ENCODE measurements around the gene RAP1GAP. TPM values are rescaled to one million over a fixed set of nuclear protein-coding genes. Genes with fewer than 3 reads are reported as not detected.

The RAP1GAP gene
- total RNA-seq, 1 experiment from 2014 or later = 30.2 TPM

DNA sequence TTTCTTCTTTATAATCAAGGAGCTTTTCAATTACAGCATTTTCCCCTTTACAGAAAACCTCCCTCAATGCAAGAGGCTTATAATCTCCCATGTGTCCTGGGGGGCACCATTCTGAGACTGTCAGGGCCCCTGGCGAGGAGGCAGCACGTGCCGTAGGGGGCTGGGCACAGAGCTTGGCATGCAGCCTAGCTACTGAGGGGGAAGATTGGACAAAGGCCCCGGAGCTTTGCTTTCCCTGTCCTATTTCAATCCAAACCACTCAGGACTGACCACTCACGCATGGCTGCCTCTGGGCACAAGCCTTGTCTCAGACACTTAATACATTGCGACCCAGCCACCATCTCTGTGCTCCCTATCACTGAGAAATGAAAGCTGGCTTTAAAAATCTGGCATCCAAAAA, 2.8 kb upstream of the RAP1GAP start:
- Histone ChIP-seq H3K27ac (no peak overlapping the region), H4K20me1 (ENCODE audit: insufficient read depth) (no peaks in the 10 kb centered on the region), H3K9me3 (ENCODE audit: insufficient read depth, low read depth) (no peaks in the 10 kb centered on the region), H3K4me3 (no peak overlapping the region), H3K36me3 (ENCODE audit: low read depth) (no peaks in the 10 kb centered on the region), H3K4me1 (replicated peaks; ENCODE audit: insufficient read depth) (peaks cover 24% of the 10 kb centered on the region), H3K4me2 (no peak overlapping the region), H3K9me2 (ENCODE audit: insufficient read depth) (no peaks in the 10 kb centered on the region), H3F3A (ENCODE audit: insufficient read depth, low read depth) (peaks cover 16% of the 10 kb centered on the region; the same call in 1 of the 2 replicates), H3K27me3 (ENCODE audit: insufficient read depth, low read depth) (no peaks in the 10 kb centered on the region), H3K79me2 (ENCODE audit: low read depth) (no peaks in the 10 kb centered on the region), H2AFZ (no peak overlapping the region)
- no TSS peak for BruUV-seq (replicated peaks)
- intact Hi-C loops (cut with micrococcal nuclease; ENCODE audit: unreplicated experiment) = no loop called here
- POLR2A ChIA-PET (ENCODE audit: unreplicated experiment) = no interaction called here
- no peak for TF ChIP-seq EZH2 (IDR thresholded peaks at IDR 0.05; ENCODE audit: low read depth)
- TF ChIP-seq, protein P1, sequence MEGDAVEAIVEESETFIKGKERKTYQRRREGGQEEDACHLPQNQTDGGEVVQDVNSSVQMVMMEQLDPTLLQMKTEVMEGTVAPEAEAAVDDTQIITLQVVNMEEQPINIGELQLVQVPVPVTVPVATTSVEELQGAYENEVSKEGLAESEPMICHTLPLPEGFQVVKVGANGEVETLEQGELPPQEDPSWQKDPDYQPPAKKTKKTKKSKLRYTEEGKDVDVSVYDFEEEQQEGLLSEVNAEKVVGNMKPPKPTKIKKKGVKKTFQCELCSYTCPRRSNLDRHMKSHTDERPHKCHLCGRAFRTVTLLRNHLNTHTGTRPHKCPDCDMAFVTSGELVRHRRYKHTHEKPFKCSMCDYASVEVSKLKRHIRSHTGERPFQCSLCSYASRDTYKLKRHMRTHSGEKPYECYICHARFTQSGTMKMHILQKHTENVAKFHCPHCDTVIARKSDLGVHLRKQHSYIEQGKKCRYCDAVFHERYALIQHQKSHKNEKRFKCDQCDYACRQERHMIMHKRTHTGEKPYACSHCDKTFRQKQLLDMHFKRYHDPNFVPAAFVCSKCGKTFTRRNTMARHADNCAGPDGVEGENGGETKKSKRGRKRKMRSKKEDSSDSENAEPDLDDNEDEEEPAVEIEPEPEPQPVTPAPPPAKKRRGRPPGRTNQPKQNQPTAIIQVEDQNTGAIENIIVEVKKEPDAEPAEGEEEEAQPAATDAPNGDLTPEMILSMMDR (conservative IDR thresholded peaks at IDR 0.05) = no peak
- DNase-seq = no peak
- CTCF ChIA-PET = no interaction called here

- Histone ChIP-seq H4K20me1 (ENCODE audit: insufficient read depth) (no peaks in the 10 kb centered on the region), H3K4me1 (replicated peaks; ENCODE audit: insufficient read depth) (peaks cover 18% of the 10 kb centered on the region), H3K9me2 (ENCODE audit: insufficient read depth) (no peaks in the 10 kb centered on the region), H3K4me2 (no peak overlapping the region), H3K4me3 (no peak overlapping the region), H3K27me3 (ENCODE audit: insufficient read depth, low read depth) (no peaks in the 10 kb centered on the region), H3K9me3 (ENCODE audit: insufficient read depth, low read depth) (no peaks in the 10 kb centered on the region), H3K27ac (no peak overlapping the region), H3K36me3 (ENCODE audit: low read depth) (no peaks in the 10 kb centered on the region), H2AFZ (no peak overlapping the region), H3F3A (ENCODE audit: insufficient read depth, low read depth) (peaks cover 9% of the 10 kb centered on the region; the same call in 1 of the 2 replicates), H3K79me2 (ENCODE audit: low read depth) (no peaks in the 10 kb centered on the region)
- no peak for DNase-seq
- intact Hi-C loops (cut with micrococcal nuclease; ENCODE audit: unreplicated experiment) = no loop called here
- ChIA-PET POLR2A (ENCODE audit: unreplicated experiment) (no interaction called here), CTCF (no interaction called here)
- BruUV-seq (replicated peaks) = no TSS peak
- TF ChIP-seq, protein P1 (conservative IDR thresholded peaks at IDR 0.05) = no peak
- TF ChIP-seq EZH2 (IDR thresholded peaks at IDR 0.05; ENCODE audit: low read depth) = no peak
Measured at GRCh38 chr1:21670956-21671902, 2.1 kb upstream of the RAP1GAP start.

DNA sequence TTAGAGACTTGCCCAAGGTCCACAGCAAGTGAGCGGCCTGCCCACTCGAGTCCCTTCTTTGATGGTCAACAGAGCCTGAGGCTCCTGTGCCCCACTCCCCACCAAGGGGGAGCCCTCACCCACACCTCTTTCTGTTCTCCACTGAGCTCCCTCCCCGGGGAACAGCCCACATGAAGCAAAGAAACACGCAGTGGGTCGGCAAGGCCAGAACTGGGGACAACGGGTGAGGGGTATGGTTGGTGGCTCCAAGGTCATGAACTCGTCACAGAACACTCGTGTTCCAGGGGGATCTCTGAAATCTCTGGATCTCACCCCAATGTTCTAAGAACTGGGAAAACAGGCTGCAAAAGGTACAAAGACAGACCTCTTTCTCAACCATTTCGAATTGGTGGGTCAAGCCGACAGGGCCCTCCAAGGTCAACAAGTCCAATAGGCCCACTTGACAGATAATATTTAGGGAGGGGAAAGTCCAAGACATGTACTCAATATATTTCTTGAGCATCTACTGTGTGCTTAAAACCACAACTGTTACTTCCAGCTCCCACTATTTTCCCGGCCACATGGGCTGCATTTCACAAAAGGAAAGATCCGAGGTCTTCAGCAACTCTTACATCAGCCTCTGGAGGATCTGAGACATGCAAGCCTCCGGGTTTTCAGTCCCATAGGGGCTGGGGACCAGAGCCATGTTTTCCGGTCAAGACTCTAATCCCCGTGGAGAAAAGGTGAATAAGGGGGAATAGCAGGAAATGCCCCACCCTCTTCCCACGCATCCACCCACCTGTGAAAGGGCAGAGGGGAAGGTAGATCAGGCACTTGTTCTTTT, 1.1 kb upstream of the RAP1GAP start:
- ChIA-PET POLR2A (ENCODE audit: unreplicated experiment) (no interaction called here), CTCF (no interaction called here)
- intact Hi-C loops (cut with micrococcal nuclease; ENCODE audit: unreplicated experiment) = no loop called here
- no peaks in the 10 kb centered on the region for H4K20me1 ChIP-seq (ENCODE audit: insufficient read depth)
- TF ChIP-seq, protein P1 (conservative IDR thresholded peaks at IDR 0.05) = no peak
- no peak for TF ChIP-seq EZH2 (IDR thresholded peaks at IDR 0.05; ENCODE audit: low read depth)
- no peak overlapping the region for H3K4me3 ChIP-seq
- H3K36me3 ChIP-seq (ENCODE audit: low read depth) = no peaks in the 10 kb centered on the region
- H3K9me3 ChIP-seq (ENCODE audit: insufficient read depth, low read depth) = no peaks in the 10 kb centered on the region
- H2AFZ ChIP-seq = no peak overlapping the region
- no peak for DNase-seq
- no peaks in the 10 kb centered on the region for H3F3A ChIP-seq (ENCODE audit: insufficient read depth, low read depth)
- H3K27me3 ChIP-seq (ENCODE audit: insufficient read depth, low read depth) = no peaks in the 10 kb centered on the region
- H3K4me2 ChIP-seq = no peak overlapping the region
- peaks cover 8% of the 10 kb centered on the region for H3K4me1 ChIP-seq (replicated peaks; ENCODE audit: insufficient read depth)
- no peak overlapping the region for H3K27ac ChIP-seq
- H3K9me2 ChIP-seq (ENCODE audit: insufficient read depth) = no peaks in the 10 kb centered on the region
- no peaks in the 10 kb centered on the region for H3K79me2 ChIP-seq (ENCODE audit: low read depth)
- no TSS peak for BruUV-seq (replicated peaks)

Measured in PC-9 (cell line).